GM21390 (cell line): Measurements from ENCODE around the gene ZNF438.
"Not testable (repeated sequence)": the region's sequence is repeated elsewhere in the genome, so short reads cannot be mapped to it uniquely, and the experiment has no call there.

Experiments
- ATAC-seq: cut with Tn5 transposase; IDR thresholded peaks from one replicate; pipeline ENCODE4 v1.9.1; 2021; ENCODE audit not compliant: unreplicated experiment

Gene ZNF438

DNA sequence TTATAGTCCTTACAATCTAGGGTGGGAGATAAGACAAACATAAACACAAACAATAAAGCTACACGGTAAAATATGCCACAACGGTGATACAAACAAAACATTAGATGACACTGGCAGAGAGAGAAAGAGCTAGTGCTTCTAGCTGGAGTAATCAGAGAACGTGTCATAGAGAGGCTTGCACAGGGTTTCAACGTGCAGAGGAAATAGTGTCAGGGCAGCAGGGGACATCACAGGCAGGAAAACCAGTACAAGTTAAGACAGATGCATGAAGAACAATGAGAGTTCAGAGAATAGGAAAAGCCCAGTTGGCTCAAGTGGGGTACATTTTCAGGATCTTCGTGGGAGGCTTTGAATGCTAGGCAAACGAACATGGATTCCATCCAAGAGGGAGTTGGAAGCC is 91.4 kb downstream of the ZNF438 start:
- ATAC-seq: no peak

DNA sequence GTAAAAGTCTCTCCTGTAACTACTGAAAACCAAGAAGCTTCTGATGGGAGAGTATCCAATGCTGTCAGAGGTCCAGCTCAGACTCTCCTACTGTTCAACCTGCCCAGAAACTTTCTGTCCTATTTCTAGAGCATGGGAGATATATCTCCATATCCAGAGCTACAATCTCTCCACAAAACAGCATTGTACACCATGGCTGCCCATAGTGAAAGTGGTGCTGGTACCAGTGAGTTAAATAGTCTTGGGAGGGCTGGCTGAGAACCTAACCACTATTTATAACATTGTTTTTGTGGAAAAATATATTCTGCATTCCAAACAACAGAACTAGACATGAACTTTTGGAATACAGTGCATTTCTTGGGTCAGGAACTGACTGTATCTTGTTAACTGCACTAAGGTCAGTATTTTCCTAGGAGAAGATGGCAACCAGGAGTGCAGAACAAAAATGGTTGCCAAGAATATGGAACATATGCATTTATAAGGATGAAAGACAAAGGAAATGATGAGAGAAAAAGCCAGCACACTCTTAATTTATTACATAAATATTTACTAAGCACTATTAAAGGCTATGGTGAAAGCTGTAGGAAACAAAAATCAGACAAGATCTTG is 91.9 kb downstream of the ZNF438 start:
- no peak for ATAC-seq

DNA sequence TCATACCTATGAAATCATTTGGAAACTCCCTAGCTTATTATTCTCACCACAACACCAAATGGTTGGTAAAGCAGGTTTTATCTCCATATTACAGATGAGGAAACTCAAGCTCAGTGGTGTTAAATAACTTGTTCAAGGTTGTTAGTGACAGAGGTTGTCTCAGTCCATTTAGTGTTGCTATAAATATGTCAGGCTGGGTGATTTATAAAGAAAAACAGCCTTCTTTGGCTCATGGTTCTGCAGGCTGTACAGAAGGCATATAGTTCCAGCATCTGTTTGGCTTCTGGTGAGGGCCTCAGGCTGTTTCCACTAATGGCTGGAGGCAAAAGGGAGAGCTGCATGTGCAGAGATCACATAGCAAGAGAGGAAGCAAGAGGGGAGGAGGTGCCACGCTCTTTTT is 96.6 kb downstream of the ZNF438 start:
- no peak for ATAC-seq

DNA sequence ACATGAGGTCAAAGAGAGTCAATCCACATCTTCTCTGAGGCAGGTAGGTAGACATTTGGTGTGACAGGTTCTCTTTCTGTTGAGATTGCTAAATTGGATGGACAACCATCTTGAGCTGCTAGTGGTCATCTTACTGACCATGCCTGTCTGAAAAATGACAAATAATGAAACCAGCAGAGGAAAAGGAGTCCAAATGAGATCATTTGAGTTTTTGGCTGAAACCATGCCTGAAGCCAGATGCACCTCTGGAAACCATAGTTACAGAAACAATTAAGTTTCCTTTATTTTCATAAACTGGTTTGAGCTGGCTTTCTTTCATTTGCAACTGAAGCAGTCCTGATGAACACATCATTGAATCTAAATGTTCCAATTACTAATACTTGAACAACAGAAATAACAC is 100.6 kb downstream of the ZNF438 start:
- no peak for ATAC-seq

DNA sequence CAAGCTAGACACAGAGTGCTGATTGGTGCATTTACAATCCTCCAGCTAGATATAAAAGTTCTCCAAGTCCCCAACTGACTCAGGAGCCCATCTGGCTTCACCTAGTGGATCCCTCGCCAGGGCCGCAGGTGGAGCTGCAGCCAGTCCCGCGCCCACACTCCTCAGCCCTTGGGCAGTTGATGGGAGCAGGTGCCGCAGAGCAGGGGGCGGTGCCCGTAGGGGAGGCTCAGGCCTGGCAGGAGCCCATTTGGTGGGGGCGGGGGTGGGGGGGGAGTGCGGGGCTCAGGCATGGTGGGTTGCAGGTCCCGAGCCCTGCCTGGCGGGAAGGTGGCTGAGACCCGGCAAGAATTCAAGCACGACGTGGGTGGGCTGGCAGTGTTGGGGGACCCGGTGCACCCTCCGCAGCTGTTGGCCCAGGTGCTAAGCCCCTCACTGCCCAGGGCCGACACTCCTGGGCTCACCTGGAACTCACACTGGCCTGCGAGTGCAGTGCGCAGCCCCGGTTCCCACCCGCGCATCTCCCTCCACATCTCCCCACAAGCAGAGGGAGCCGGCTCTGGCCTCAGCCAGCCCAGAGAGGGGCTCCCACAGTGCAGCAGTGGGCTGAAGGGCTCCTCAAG is 101.7 kb downstream of the ZNF438 start:
- ATAC-seq: no peak

DNA sequence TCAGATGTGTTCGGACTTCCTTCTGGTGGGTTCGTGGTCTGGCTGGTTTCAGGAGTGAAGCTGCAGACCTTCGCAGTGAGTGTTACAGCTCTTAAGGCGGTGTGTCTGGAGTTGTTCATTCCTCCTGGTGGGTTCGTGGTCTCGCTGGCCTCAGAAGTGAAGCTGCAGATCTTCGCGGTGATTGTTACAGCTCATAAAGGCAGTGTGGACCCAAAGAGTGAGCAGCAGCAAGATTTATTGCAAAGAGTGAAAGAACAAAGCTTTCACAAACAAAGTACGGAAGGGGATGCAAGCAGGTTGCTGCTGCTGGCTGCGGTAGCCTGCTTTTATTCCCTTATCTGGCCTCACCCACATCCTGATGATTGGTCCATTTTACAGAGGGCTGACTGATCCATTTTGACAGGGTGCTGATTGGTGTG is 102.3 kb downstream of the ZNF438 start:
- peak; percentile 26 for ATAC-seq

DNA sequence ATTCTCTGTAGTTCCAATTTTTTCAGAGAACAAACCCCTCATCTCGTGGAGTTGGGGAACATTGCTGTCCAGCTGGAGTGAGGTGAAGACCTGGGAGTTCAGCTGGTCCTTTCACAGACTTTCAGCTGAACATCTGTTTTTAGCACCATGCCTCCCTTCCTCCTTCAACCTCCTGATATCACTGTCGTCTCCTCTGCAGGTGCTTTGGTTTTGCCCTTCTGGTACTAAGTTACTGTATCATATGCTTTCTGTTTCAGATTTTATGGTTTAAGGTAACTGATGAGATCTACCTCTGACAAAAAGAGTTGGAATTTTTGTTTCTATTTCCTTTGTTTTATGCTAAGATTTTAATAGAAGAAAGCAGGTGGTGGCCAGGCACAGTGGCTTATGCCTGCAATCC is 102.9 kb downstream of the ZNF438 start:
- ATAC-seq: peak; percentile 66

DNA sequence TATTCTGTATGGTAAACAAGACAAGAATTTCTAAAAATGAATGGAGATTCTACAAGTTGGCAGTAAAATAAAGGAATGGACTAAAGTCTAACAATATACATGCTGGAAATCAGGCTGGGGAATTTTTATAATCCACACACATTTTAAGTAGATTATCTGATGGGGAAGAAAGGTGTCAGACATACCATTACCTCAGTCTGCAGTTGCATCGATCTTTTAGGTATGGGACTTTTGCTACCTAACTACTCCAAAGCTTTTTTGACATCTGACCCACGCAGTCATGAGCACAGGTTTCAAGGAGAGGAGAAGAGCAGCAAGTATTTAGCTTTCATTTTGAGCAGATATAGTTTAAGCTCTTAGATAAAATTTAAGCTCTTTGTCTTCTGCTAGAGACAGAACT is 113.0 kb downstream of the ZNF438 start:
- ATAC-seq: no peak

DNA sequence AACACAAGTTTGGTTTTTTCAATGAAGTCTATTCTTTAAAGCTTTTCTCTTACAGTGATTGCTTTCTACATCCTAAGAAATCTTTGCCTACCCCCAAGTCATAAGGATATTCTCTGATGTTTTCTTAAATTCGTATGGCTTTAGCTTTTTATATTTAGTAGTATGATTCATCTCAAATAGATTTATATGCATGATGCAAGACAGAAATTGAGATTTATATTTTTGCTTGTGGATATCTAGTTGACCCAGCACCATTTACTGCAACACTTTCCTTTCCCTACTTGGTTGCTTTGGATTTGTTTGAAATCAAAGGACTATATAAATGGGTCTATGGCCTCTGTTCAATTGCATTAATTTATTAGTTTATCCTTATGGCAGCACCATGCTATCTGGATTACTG is 113.9 kb downstream of the ZNF438 start:
- ATAC-seq: no peak

DNA sequence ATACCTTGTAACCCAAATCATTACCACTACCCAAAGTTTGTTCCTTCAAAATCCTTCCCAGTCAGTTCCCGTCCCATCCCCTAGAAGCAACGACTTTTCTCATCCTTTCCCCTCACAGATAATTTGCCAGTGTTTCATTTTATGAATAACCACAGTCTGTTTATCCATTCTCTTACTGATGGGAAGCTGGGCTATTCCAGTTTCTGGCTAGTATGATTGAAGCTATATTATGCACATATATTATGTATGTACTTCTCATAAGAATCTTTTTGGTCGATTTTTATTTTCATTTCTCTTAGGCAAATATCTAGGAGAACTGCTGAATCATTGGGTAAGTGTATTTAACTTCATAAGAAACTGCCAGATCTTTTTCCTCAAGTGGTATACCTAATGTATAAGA is 114.6 kb downstream of the ZNF438 start:
- ATAC-seq: no peak

DNA sequence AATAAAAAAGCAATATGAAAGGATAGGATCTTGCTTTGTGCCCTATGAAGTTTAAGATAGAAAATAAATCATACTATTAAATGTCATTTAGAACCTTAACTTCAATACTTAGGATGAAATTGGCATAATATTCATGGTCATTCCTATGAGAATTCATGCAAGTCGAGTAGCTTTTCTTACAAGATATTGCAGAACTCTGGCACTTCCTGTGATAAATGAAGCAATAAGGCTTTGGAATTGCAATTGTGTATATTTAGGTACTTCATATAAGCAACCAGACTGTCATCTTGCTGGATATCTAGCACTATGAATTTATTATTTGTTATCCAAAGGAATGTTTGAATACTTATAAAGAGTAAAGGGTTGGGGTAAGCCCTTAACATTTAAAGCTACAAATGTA is 116.5 kb downstream of the ZNF438 start:
- ATAC-seq: no peak

DNA sequence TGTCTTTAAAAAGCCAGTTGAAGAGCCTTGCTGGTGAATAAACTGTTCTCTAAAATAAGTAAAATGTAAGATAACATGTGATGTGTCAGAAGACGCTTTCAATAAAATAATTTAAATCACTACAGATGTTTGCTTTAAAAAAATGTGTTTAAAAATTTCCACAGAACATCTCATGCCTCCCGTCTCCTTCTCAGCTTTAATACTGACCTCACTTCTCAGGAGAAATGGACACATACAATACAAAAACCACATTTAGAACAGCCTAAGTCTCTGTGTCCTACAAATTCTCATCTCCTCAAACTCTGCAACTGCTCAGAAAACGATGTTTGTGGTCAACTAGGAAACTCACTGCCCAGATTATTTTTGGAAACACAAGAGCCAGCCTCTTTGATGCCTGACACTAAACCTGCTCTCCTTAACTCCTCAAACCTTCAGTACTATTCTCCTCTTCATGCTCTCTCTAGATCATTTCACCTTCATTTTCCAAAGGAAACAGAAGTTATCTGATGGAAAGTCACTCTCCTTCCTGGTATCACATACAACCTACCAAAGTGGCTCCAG is 120.3 kb downstream of the ZNF438 start:
- ATAC-seq: no peak

DNA sequence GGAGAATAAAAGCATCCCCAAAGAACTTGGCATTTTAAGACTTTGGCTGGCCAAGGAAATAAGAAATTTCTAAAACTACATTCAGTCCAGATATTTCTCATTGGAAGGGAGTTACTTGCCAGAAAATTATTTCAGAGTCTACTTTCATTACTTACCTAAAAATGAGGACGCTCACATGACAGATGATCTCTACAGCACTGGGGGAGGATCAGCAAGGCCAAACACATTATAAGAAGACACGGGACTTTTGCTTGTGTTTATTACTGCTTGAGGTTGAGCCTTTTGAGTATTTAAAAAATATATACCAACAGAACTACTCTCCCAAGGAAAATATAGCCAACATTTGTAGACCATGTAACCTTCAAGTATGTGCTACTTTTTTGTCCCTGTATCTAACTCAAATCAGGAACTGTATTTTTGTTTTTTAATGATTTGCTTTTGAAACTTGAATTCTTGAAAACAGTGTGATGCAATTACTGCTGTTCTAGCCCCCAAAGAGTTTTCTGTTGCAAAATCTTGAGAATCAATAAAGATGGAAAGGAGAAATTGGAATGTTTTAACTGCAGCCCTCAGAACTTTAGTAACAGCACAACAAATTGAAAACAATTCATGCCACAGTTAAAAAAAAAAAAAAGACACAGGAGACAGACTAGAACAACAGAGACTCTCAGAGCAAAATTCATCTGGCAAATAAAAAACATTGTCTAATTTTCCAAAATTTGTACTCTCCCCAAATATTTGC is 128.1 kb downstream of the ZNF438 start:
- ATAC-seq: no peak

DNA sequence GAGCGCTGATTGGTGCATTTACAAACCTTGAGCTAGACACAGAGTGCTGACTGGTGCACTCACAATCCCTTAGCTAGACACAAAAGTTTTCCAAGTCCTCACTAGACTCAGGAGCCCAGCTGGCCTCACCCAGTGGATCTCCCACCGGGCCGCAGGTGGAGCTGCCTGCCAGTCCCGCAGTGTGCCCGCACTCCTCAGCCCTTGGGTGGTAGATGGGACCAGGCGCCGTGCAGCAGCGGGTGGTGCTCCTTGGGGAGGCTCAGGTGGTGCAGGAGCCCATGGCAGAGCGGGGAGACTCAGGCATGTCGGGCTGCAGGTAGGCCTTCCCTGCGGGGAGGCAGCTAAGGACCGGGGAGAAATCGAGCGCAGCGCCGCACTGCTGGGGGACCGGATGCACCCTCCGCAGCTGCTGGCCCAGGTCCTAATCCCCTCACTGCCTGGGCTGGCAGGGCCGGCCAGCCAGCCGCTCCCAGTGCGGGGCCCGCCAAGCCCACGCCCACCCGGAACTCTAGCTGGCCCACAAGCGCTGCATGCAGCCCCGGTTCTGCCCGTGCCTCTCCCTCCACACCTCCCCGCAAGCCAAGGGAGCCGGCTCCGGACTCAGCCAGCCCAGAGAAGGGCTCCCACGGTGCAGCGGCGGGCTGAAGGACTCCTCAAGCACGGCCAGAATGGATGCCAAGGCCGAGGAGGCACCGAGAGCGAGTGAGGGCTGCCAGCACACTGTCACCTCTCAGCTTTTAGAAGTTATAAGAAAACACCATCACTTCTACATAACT is 128.9 kb downstream of the ZNF438 start:
- ATAC-seq: no peak

DNA sequence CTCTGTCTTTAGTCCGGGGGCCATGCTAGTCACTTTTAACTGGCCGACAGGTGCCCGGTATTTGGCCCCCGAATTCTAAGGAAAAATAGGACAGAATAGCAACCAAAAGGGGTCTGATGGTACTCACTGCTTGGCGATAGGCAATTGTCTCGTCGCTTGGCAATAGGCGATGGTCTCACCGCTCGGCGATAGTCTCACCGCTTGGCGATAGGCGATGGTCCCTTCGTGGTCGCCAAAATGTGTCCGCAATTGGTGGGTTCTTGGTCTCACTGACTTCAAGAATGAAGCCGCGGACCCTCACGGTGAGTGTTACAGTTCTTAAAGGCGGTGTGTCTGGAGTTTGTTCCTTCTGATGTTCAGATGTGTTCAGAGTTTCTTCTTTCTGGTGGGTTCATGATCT is 130.2 kb downstream of the ZNF438 start:
- ATAC-seq: not testable (repeated sequence)

DNA sequence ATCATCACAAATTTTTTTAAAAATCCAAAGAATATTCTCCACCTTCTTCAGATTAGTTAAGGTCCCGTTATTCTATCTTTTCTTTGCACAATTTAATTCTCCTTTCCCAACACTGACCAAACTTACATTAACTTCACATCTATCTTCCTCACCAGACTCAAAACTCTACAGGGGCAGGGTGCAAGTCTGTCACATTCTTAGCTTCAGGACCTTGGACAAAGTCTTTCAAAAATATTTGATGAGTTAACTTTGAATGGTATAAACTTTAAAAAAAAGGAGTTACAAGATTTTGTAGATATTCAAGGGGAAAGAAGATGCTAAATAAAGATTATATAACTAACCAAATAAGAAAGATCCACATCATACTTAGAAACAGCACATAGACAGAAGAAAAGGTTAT is 132.7 kb downstream of the ZNF438 start:
- ATAC-seq: no peak

DNA sequence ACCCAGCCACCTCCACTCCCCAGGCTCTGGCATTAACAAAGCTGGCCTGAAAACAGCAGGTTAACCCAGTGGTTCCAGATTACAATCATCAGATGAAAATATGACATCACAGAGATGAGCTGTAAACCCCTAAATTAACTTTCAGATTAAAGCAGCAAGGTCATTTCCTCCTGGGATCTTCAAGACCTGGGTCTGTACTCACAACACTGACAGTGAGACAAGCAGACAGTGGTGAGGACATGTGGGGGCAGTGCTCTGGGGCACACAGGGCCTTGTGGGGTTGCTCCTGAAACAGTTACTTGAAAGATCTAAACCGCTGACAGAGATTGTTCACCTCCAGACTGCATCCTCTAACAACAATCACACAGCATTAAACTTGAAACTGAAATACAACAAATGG is 134.1 kb downstream of the ZNF438 start:
- ATAC-seq: no peak

DNA sequence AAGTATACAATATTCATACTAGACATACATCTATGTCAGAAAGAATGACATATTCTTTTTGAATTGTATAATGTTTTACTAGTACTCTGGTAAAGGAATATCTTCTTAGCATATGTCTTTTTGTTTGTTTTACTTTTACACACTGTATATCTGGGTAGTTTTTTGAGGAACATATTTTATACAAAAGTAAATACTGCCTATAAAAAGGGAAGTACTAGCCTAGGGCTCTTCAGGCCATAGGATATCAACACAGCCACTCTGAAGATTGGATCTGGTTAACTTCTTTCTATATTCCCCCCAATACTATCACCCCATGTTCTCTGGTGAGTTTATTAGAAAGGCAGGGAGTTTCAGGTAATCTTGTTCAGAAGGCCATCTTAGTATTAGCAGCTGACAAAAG is 134.6 kb downstream of the ZNF438 start:
- ATAC-seq: no peak

DNA sequence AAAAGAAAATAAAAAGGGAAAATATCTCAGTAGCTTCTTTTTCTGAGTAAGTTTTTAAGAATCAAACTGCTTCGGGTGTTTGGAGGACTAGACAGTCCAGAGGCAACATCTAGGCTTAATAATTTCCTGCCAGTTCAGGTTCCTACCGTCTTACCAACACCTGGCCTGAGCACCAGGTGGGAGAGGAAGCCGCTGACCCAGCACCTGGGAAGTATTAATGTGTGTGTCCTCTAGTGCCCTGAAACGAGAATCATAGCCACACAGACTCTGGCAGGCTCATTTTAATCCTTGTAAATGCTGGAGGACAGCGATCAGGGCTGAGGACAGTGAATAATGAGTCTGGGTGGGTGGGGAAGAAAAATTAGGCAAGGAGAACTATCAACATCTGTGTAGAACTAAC is 137.4 kb downstream of the ZNF438 start:
- no peak for ATAC-seq

DNA sequence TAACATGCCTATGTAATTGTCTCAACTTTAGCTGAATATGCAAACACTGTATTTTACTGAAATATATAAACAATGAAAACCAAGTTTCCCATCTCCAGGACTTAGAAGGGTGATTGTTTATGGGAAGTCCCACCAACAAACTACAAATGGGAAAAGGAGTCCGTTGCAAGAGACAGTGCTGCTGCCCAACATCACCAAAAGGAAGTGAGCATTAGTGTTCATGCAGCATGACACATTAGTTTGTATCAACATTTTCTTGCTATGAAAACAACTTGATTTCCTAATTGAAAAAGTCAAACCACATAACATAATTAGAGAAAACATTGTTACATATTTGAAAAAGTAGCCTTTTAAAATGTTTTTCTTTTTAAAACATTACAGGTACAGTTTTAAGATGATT is 138.5 kb downstream of the ZNF438 start:
- no peak for ATAC-seq

DNA sequence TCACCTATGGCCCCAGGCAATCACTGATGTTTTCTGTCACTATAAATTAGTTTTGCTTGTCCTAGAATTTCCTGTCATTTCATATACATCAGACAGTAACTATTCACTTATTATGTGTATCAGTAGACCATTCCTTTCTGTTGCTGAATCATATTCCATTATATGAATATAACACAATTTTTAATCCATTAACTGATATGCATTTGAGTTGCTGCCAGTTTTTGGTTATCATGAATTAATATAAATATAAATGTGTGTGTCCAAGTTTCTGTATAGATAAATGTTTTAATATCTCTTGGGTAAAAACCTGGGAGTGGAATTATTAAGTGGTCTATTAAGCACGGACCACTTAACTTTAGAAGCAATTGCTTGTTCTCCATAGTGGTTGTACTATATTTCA is 143.8 kb downstream of the ZNF438 start:
- no peak for ATAC-seq
